ENCODE results near the gene DAPK1.
A peak's percentile ranks its signal among the peaks of the same experiment; 100 is the strongest.

Gene DAPK1

GRCh38 chr9:87564111-87564510, 66.4 kb downstream of the DAPK1 start:
- Mint-ChIP-seq H3K4me3 (no peak overlapping the region), H3K27me3 (ENCODE audit: low read depth) (no peaks in the 10 kb centered on the region), H3K4me1 (peaks cover 43% of the 10 kb centered on the region), H3K27ac (peak overlapping the region in 1 of 3 experiments; percentile 14), H3K36me3 (ENCODE audit: low read depth) (peaks cover 19% of the 10 kb centered on the region), H3K9me3 (no peaks in the 10 kb centered on the region)
- TF ChIP-seq, protein P1, sequence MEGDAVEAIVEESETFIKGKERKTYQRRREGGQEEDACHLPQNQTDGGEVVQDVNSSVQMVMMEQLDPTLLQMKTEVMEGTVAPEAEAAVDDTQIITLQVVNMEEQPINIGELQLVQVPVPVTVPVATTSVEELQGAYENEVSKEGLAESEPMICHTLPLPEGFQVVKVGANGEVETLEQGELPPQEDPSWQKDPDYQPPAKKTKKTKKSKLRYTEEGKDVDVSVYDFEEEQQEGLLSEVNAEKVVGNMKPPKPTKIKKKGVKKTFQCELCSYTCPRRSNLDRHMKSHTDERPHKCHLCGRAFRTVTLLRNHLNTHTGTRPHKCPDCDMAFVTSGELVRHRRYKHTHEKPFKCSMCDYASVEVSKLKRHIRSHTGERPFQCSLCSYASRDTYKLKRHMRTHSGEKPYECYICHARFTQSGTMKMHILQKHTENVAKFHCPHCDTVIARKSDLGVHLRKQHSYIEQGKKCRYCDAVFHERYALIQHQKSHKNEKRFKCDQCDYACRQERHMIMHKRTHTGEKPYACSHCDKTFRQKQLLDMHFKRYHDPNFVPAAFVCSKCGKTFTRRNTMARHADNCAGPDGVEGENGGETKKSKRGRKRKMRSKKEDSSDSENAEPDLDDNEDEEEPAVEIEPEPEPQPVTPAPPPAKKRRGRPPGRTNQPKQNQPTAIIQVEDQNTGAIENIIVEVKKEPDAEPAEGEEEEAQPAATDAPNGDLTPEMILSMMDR (IDR thresholded peaks at IDR 0.05; ENCODE audit: unreplicated experiment in 3 of 3), result no peak

GRCh38 chr9:87564791-87565241, 67.1 kb downstream of the DAPK1 start:
- TF ChIP-seq, protein P1 (IDR thresholded peaks at IDR 0.05; ENCODE audit: unreplicated experiment in 3 of 3), result no peak
- H3K27me3 Mint-ChIP-seq (ENCODE audit: low read depth), result no peaks in the 10 kb centered on the region
- peaks cover 50% of the 10 kb centered on the region for H3K4me1 Mint-ChIP-seq
- no peaks in the 10 kb centered on the region for H3K9me3 Mint-ChIP-seq
- no peak overlapping the region for H3K4me3 Mint-ChIP-seq
- peaks cover 19% of the 10 kb centered on the region for H3K36me3 Mint-ChIP-seq (ENCODE audit: low read depth)
- H3K27ac Mint-ChIP-seq, result peak overlapping the region in 2 of 3 experiments; percentile 79 to 91

GRCh38 chr9:87567001-87567400, 69.3 kb downstream of the DAPK1 start:
- H3K27ac Mint-ChIP-seq, result peak overlapping the region; percentile 92 to 96 (median 93)
- TF ChIP-seq, protein P1 (IDR thresholded peaks at IDR 0.05; ENCODE audit: unreplicated experiment in 3 of 3), result no peak
- no peaks in the 10 kb centered on the region for H3K27me3 Mint-ChIP-seq (ENCODE audit: low read depth)
- no peaks in the 10 kb centered on the region for H3K9me3 Mint-ChIP-seq
- H3K4me1 Mint-ChIP-seq, result peaks cover 72% of the 10 kb centered on the region
- H3K4me3 Mint-ChIP-seq, result no peak overlapping the region
- H3K36me3 Mint-ChIP-seq (ENCODE audit: low read depth), result peaks cover 12% of the 10 kb centered on the region

GRCh38 chr9:87567571-87567970, 69.9 kb downstream of the DAPK1 start:
- no peaks in the 10 kb centered on the region for H3K27me3 Mint-ChIP-seq (ENCODE audit: low read depth)
- peaks cover 77% of the 10 kb centered on the region for H3K4me1 Mint-ChIP-seq
- no peak overlapping the region for H3K4me3 Mint-ChIP-seq
- peak overlapping the region; percentile 93 to 97 (median 96) for H3K27ac Mint-ChIP-seq
- peaks cover 10% of the 10 kb centered on the region for H3K36me3 Mint-ChIP-seq (ENCODE audit: low read depth)
- TF ChIP-seq, protein P1 (IDR thresholded peaks at IDR 0.05; ENCODE audit: unreplicated experiment in 3 of 3), result no peak
- H3K9me3 Mint-ChIP-seq, result no peaks in the 10 kb centered on the region

DNA sequence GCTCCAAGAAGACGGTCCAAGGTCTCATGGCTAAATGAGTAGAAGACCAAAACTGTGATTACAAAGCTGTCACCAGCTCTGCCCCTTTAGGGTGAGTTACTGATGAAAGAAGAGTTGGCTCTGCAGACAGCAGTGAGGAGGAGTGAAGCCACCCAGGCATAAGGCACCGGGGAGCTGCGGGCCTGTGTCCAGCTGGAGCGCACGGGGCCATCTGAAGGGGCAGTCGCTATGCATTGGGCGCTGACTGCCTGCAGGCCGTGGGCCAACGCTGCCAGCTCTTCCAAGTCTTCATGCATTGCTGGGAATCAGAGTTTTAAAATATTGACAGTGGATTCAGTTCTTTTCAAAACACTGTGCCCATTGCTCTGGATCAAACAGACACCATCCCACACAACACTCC, 70.3 kb downstream of the DAPK1 start:
- H3K27ac Mint-ChIP-seq, result peak overlapping the region; percentile 93 to 97 (median 96)
- peaks cover 10% of the 10 kb centered on the region for H3K36me3 Mint-ChIP-seq (ENCODE audit: low read depth)
- H3K9me3 Mint-ChIP-seq, result no peaks in the 10 kb centered on the region
- no peak overlapping the region for H3K4me3 Mint-ChIP-seq
- peaks cover 75% of the 10 kb centered on the region for H3K4me1 Mint-ChIP-seq
- TF ChIP-seq, protein P1 (IDR thresholded peaks at IDR 0.05; ENCODE audit: unreplicated experiment in 3 of 3), result no peak
- no peaks in the 10 kb centered on the region for H3K27me3 Mint-ChIP-seq (ENCODE audit: low read depth)

- H3K4me1 Mint-ChIP-seq, result peaks cover 78% of the 10 kb centered on the region
- peak overlapping the region; percentile 93 to 97 (median 96) for H3K27ac Mint-ChIP-seq
- H3K9me3 Mint-ChIP-seq, result no peaks in the 10 kb centered on the region
- TF ChIP-seq, protein P1 (IDR thresholded peaks at IDR 0.05; ENCODE audit: unreplicated experiment in 3 of 3), result no peak
- peak overlapping the region in 1 of 3 experiments; percentile 31 for H3K4me3 Mint-ChIP-seq
- H3K27me3 Mint-ChIP-seq (ENCODE audit: low read depth), result no peaks in the 10 kb centered on the region
- H3K36me3 Mint-ChIP-seq (ENCODE audit: low read depth), result peaks cover 10% of the 10 kb centered on the region
Observed at GRCh38 chr9:87568401-87568800, 70.7 kb downstream of the DAPK1 start.
